ENCODE measurements around the gene RPIA.

GRCh38 chr2:88711289-88711688 is 19.8 kb downstream of the RPIA start:
- no peak for TF ChIP-seq CTCF (IDR thresholded peaks at IDR 0.05; ENCODE audit: low read depth, low read length)
- TF ChIP-seq POLR2A (IDR thresholded peaks at IDR 0.05; ENCODE audit: extremely low read depth, insufficient read length) = no peak
